AG20443 (cell line): ENCODE data around the gene EFNA1.
"Not testable (repeated sequence)": the region's sequence is repeated elsewhere in the genome, so short reads cannot be mapped to it uniquely, and the experiment has no call there.

ENCODE experiments used
- DNase-seq: peaks from one replicate; pipeline ENCODE4 v3.0.0; 2012; ENCODE audit warnings: low spot score, mixed read lengths

Gene EFNA1

GRCh38 chr1:155158991-155159390, 31.3 kb downstream of the EFNA1 start:
- DNase-seq = no peak

GRCh38 chr1:155160128-155160527, 32.5 kb downstream of the EFNA1 start:
- DNase-seq = no peak

- not testable (repeated sequence) for DNase-seq
Observed at GRCh38 chr1:155162631-155163030, 35.0 kb downstream of the EFNA1 start.

- DNase-seq = not testable (repeated sequence)
Observed at GRCh38 chr1:155163785-155164184, 36.1 kb downstream of the EFNA1 start.

- DNase-seq = not testable (repeated sequence)
Observed at GRCh38 chr1:155164625-155165024, 36.9 kb downstream of the EFNA1 start.

GRCh38 chr1:155166051-155166470, 38.4 kb downstream of the EFNA1 start:
- DNase-seq = no peak

GRCh38 chr1:155166471-155167165, 38.9 kb downstream of the EFNA1 start:
- DNase-seq = no peak

GRCh38 chr1:155167166-155168104, 39.8 kb downstream of the EFNA1 start:
- peak; percentile 80 for DNase-seq

GRCh38 chr1:155168105-155168445, 40.4 kb downstream of the EFNA1 start:
- DNase-seq = not testable (repeated sequence)

GRCh38 chr1:155168456-155169210, 41.0 kb downstream of the EFNA1 start:
- DNase-seq = no peak

GRCh38 chr1:155169541-155169940, 41.9 kb downstream of the EFNA1 start:
- no peak for DNase-seq

- no peak for DNase-seq
Observed at GRCh38 chr1:155170101-155170785, 42.6 kb downstream of the EFNA1 start.

GRCh38 chr1:155170806-155171205, 43.1 kb downstream of the EFNA1 start:
- no peak for DNase-seq

- DNase-seq = no peak
Observed at GRCh38 chr1:155171836-155172731, 44.4 kb downstream of the EFNA1 start.

- DNase-seq = peak; percentile 99
Observed at GRCh38 chr1:155172732-155173477, 45.2 kb downstream of the EFNA1 start, which contains the start of gene KRTCAP2. TSS of gene KRTCAP2 (minus strand) at chr1:155173304. CDS start at chr1:155173224, 80 bp downstream.

GRCh38 chr1:155173478-155174323, 46.0 kb downstream of the EFNA1 start, which contains the start of gene TRIM46:
TSS of gene TRIM46 (plus strand) at chr1:155173849. CDS start at chr1:155173967, 118 bp downstream.
- DNase-seq = peak; percentile 80

GRCh38 chr1:155174324-155175280, 46.9 kb downstream of the EFNA1 start:
- DNase-seq = peak; percentile 55
